GM21367 (cell line): ENCODE results near the gene GHR.
"Not testable (repeated sequence)": the region's sequence is repeated elsewhere in the genome, so short reads cannot be mapped to it uniquely, and the experiment has no call there.

Experiments
- ATAC-seq: cut with Tn5 transposase; IDR thresholded peaks from one replicate; pipeline ENCODE4 v1.9.1; 2021; ENCODE audit not compliant: unreplicated experiment

The GHR gene

GRCh38 chr5:42566652-42567295 is 143.5 kb downstream of the GHR start:
- no peak for ATAC-seq

GRCh38 chr5:42569325-42569724 is 146.1 kb downstream of the GHR start:
- no peak for ATAC-seq

GRCh38 chr5:42569953-42570548 is 146.8 kb downstream of the GHR start:
- no peak for ATAC-seq

- ATAC-seq = no peak
Observed at GRCh38 chr5:42570966-42571960, 148.0 kb downstream of the GHR start.

- ATAC-seq = no peak
Observed at GRCh38 chr5:42572313-42572712, 149.1 kb downstream of the GHR start.

- no peak for ATAC-seq
Observed at GRCh38 chr5:42573386-42573785, 150.1 kb downstream of the GHR start.

GRCh38 chr5:42575914-42576313 is 152.7 kb downstream of the GHR start:
- ATAC-seq = not testable (repeated sequence)

GRCh38 chr5:42578901-42579300 is 155.7 kb downstream of the GHR start:
- ATAC-seq = not testable (repeated sequence)

GRCh38 chr5:42579320-42579719 is 156.1 kb downstream of the GHR start:
- ATAC-seq = no peak

GRCh38 chr5:42581845-42582244 is 158.6 kb downstream of the GHR start:
- ATAC-seq = no peak

GRCh38 chr5:42582723-42583122 is 159.5 kb downstream of the GHR start:
- ATAC-seq = no peak

- peak; percentile 76 for ATAC-seq
Observed at GRCh38 chr5:42583322-42583721, 160.1 kb downstream of the GHR start.

- ATAC-seq = no peak
Observed at GRCh38 chr5:42586625-42587024, 163.4 kb downstream of the GHR start.

- ATAC-seq = no peak
Observed at GRCh38 chr5:42587096-42587723, 164.0 kb downstream of the GHR start.

- no peak for ATAC-seq
Observed at GRCh38 chr5:42590566-42590965, 167.3 kb downstream of the GHR start.

GRCh38 chr5:42591015-42591414 is 167.8 kb downstream of the GHR start:
- no peak for ATAC-seq

GRCh38 chr5:42592401-42593140 is 169.3 kb downstream of the GHR start:
- ATAC-seq = no peak

- no peak for ATAC-seq
Observed at GRCh38 chr5:42593591-42593990, 170.4 kb downstream of the GHR start.

GRCh38 chr5:42595597-42595996 is 172.4 kb downstream of the GHR start:
- no peak for ATAC-seq

- no peak for ATAC-seq
Observed at GRCh38 chr5:42596817-42597216, 173.6 kb downstream of the GHR start.
